GM18867 (cell line): ENCODE results near the gene POU6F2.

ENCODE experiments used
- ATAC-seq: cut with Tn5 transposase; IDR thresholded peaks from one replicate; pipeline ENCODE4 v1.9.1; 2021; ENCODE audit warnings: mild to moderate bottlenecking, moderate library complexity; ENCODE audit not compliant: unreplicated experiment

Gene POU6F2

GRCh38 chr7:39125846-39126245, 148.1 kb downstream of the POU6F2 start:
- ATAC-seq = no peak

- no peak for ATAC-seq
Observed at GRCh38 chr7:39127058-39127457, 149.3 kb downstream of the POU6F2 start.

GRCh38 chr7:39128287-39128843, 150.7 kb downstream of the POU6F2 start:
- ATAC-seq = no peak

GRCh38 chr7:39130274-39130673, 152.6 kb downstream of the POU6F2 start:
- ATAC-seq = no peak

- no peak for ATAC-seq
Observed at GRCh38 chr7:39130857-39131526, 153.3 kb downstream of the POU6F2 start.

GRCh38 chr7:39132306-39132705, 154.6 kb downstream of the POU6F2 start:
- no peak for ATAC-seq

- ATAC-seq = no peak
Observed at GRCh38 chr7:39133088-39133487, 155.4 kb downstream of the POU6F2 start.

GRCh38 chr7:39137480-39137879, 159.8 kb downstream of the POU6F2 start:
- no peak for ATAC-seq

GRCh38 chr7:39142750-39143149, 165.0 kb downstream of the POU6F2 start:
- no peak for ATAC-seq

- no peak for ATAC-seq
Observed at GRCh38 chr7:39144420-39144819, 166.7 kb downstream of the POU6F2 start.

- no peak for ATAC-seq
Observed at GRCh38 chr7:39145283-39145682, 167.6 kb downstream of the POU6F2 start.

GRCh38 chr7:39145935-39146334, 168.2 kb downstream of the POU6F2 start:
- ATAC-seq = no peak

- no peak for ATAC-seq
Observed at GRCh38 chr7:39152701-39153100, 175.0 kb downstream of the POU6F2 start.

GRCh38 chr7:39153113-39153512, 175.4 kb downstream of the POU6F2 start:
- ATAC-seq = no peak

GRCh38 chr7:39153647-39154046, 175.9 kb downstream of the POU6F2 start:
- ATAC-seq = no peak

GRCh38 chr7:39154815-39155214, 177.1 kb downstream of the POU6F2 start:
- ATAC-seq = no peak

- no peak for ATAC-seq
Observed at GRCh38 chr7:39158367-39158766, 180.7 kb downstream of the POU6F2 start.

- ATAC-seq = no peak
Observed at GRCh38 chr7:39161903-39162302, 184.2 kb downstream of the POU6F2 start.

- no peak for ATAC-seq
Observed at GRCh38 chr7:39164887-39165286, 187.2 kb downstream of the POU6F2 start.

- no peak for ATAC-seq
Observed at GRCh38 chr7:39168403-39169098, 190.8 kb downstream of the POU6F2 start.

- no peak for ATAC-seq
Observed at GRCh38 chr7:39172137-39172536, 194.4 kb downstream of the POU6F2 start.

- no peak for ATAC-seq
Observed at GRCh38 chr7:39181398-39181797, 203.7 kb downstream of the POU6F2 start.
